PFSK-1 (cell line): ENCODE measurements around the gene CARMIL1.

Experiments
- TAF1 ChIP-seq: IDR thresholded peaks from 2 replicates; pipeline ENCODE4 v1.6.1; 2012; ENCODE audit warnings: low read length, control low read depth, borderline replicate concordance; ENCODE audit not compliant: insufficient read depth
- TF ChIP-seq, protein P1 (sequence below), 2 experiments: IDR thresholded peaks; 2 replicates each; pipeline versions ENCODE4 v1.6.1 to v1.8.0; 2011 to 2012; ENCODE audit warnings: low read depth in 2 of 2, low read length in 2 of 2, control low read depth in 1 of 2, inconsistent platforms in 1 of 2, mild to moderate bottlenecking in 1 of 2, moderate library complexity in 1 of 2; ENCODE audit not compliant: insufficient read depth in 1 of 2

DNA sequence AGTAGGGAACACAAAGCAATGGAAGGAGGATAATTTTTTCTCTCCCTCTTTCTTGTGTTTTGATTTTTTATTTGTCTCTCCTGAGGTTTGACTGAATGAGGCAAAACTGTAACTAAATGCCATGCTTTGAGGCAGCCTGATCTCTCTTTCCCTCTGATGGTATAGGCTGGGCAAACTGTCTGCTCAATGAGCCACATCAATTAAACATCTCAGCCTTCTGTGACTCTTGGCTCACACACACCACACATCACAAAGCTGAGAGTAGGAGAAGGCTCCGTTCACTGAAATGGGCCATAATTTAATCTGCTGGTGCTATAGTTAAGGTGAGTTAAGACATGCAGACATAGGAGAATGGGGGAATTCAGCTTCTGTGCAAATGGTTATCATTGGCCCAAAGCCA is 344.7 kb downstream of the CARMIL1 start:
- TF ChIP-seq, protein P1, sequence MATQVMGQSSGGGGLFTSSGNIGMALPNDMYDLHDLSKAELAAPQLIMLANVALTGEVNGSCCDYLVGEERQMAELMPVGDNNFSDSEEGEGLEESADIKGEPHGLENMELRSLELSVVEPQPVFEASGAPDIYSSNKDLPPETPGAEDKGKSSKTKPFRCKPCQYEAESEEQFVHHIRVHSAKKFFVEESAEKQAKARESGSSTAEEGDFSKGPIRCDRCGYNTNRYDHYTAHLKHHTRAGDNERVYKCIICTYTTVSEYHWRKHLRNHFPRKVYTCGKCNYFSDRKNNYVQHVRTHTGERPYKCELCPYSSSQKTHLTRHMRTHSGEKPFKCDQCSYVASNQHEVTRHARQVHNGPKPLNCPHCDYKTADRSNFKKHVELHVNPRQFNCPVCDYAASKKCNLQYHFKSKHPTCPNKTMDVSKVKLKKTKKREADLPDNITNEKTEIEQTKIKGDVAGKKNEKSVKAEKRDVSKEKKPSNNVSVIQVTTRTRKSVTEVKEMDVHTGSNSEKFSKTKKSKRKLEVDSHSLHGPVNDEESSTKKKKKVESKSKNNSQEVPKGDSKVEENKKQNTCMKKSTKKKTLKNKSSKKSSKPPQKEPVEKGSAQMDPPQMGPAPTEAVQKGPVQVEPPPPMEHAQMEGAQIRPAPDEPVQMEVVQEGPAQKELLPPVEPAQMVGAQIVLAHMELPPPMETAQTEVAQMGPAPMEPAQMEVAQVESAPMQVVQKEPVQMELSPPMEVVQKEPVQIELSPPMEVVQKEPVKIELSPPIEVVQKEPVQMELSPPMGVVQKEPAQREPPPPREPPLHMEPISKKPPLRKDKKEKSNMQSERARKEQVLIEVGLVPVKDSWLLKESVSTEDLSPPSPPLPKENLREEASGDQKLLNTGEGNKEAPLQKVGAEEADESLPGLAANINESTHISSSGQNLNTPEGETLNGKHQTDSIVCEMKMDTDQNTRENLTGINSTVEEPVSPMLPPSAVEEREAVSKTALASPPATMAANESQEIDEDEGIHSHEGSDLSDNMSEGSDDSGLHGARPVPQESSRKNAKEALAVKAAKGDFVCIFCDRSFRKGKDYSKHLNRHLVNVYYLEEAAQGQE (IDR thresholded peaks at IDR 0.05; ENCODE audit: insufficient read depth in 1 of 2, low read depth in 2 of 2, low read length in 2 of 2): no peak
- TF ChIP-seq TAF1: no peak
